NCI-H2029 treated with DMSO at 0.1 percent for 48 hours (cell line): ENCODE measurements around the gene OXGR1.
"Not testable (repeated sequence)": the region's sequence is repeated elsewhere in the genome, so short reads cannot be mapped to it uniquely, and the experiment has no call there.

Experiments
- DNase-seq: peaks from one replicate; lab custom pipeline; 2025; lab: John Stamatoyannopoulos, UW

OXGR1 gene

DNA sequence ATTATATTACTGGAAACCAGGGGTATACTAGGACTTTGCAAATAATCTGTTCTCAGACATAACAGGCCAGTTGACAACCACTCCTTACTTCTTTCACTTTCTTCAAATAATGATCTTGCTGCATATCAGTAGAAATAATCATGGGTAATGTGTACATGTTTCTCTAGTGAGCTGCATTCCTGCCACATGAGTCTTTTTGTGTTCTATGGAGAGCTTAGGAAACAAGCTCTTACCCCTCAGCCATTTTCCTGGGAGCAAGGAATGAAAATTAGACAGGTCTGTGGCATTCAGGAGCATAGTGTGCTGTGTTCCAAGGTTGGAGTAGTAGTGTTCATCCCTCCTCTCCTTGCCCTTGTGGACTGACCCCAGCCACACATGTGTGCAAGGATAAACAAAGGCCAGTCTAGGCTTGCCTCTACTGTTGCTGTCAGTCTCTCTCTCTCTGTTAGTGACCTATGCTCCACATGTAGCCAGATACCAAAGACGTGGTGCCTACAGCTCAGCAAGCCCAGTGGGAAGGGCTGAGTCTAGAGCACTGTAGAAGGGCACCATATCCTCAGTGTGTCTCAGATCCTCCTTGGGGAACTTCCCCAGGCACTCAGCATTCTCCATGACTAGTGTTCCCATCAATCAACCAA, 11.5 kb upstream of the OXGR1 start:
- no peak for DNase-seq

DNA sequence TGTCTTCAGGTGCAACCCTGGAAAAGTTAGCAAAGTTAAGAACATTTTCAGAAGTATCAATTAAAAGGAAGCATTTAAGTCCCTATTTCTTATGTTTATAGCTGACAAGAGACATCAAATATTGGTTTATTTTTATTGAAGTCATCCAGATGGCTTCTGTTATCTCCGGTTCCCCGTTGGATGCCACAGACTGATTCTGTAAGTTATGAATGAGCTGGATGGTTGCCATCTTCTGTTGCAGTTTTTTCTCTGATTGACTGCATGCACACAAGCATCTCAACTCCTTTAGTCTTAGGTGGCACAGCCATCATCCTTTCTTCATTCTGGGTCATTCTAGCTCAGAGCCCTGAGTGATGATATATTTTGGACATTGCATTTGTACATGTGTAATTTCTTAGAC, 10.6 kb upstream of the OXGR1 start:
- no peak for DNase-seq

DNA sequence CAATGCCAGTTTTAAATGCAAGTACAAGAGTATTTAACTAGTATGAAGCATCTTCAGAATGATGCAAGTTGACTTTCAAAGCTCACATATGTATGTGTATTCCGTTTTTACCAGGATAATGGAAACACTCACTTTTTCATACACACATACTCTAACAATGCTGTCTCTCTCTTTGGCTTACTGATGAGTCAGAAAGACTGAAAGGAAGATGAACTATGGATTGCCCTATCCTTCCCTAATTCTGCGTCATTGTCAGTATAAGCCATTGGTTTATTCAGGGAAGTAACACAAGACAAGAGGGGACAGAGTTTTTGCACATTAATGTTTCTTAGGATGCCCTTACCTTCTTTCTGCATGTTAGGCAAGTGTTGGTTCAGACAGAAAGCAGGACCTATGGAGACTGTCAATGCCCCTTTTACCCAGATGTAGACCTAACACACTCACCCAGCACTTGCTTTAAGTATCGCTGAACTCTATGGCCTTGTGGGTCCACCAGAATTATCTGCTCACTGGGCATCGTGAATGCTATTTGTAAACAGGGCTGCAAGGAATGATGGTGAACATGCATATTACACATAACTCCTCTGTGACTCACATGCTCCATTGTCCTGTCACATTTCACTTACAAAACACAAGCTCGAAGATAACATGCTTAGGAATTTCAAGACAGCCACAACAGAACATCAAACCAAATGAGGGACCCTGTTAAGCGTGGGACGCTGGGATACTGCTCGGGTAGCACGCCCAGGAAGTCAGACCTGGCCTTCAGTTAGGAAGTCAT, 10.0 kb upstream of the OXGR1 start:
- DNase-seq = no peak

DNA sequence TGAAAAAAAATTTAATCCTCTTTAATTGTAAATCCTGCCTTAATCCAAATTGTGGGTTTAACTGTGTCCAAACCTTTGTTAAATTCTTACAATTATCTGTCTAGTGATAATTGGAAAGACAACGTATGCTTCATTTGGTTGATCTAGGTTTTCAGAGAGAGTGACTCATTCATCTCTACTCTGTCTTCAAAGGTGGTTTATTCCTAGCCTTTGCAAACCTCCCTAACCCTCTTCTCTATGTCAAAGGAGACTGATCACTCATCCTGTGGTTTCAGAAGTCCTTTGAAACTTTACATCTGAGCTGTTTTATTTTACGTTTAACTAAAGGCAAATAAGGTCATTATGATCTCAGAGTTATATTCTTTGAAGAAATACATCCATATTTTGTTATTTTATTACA, 8.8 kb upstream of the OXGR1 start:
- no peak for DNase-seq

DNA sequence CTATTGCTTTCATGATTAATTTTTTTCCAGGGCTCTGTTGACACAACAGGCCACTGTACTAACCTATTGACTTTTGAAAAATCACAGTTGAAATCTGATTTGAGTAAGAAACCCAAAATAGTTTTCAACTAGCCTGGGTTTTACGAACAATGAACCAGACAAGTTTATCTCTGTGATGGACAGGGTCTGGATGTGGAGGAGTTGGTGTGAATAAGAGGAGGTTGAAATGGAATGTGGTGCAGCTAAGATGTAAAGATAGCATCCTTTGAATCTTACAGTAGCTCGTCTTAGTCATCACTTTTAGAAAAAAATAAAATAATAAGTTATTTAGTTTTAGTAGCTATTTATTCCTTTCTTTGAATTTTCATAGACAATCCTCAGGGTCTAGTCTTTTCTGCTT, 8.3 kb upstream of the OXGR1 start:
- DNase-seq = no peak

DNA sequence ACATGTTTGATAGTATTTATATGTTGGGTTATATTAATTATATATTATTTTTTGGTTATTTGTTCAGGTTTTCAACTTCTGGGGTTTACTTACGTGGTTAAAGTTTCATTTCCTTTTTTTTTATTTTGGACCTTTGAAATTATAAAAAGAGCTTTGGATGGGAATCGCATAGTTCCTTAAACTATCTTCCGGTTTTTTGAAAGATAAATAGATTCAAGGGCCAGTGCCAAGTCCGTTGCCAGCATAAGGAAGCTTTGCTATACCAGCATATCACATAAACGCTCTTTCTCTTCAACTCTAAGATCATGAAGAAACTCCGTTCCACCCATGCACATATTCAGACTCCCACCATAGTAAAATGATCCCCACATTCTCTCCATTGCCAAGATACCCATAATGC, 7.4 kb upstream of the OXGR1 start:
- no peak for DNase-seq

DNA sequence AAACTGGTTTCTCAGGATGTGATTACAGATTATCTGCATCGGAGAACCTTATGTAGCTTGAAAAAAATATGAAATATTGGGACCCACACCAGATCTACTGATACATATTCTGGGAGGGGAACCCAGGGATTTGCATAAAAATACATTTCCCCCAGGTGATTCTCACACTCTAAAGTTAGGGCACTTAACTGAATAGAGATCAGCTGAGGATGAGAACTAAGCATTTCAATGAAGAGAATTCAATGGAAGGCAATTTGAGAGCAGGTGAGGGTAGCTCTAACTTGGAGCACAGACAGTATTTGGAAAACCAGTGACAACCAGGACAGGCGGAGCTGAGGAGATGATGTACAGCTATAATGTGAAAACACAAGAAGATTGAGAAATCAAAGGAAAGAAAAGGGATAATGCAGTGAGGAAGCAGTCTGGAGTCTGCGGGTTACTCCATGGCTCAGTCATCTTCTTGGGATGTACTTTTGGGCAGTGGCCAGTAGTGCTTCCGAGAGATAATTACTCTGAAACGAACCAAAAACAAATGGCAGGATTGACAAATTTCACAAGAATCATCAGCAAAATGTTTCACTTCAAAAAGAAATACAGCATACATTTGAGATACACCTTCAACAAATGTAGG, 6.1 kb upstream of the OXGR1 start:
- DNase-seq = no peak

DNA sequence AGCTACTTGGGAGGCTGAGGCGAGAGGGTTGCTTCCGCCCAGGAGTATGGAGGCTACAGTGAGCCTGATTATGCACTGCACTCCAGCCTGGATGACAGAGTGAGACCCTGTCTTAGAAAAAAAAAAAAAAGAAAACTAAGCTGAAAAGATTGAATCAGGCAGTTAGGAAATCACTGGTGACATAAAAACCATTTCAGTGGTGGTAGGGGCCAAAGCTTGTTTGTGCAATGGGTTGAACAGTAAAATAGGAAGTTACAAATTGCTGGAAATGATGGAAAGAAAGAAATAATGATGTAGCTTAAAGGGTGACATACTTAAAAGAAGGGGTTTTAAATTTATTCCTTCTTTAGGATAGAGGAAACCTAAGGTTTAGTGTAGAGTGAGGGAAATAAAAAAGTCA, 4.8 kb upstream of the OXGR1 start:
- no peak for DNase-seq

DNA sequence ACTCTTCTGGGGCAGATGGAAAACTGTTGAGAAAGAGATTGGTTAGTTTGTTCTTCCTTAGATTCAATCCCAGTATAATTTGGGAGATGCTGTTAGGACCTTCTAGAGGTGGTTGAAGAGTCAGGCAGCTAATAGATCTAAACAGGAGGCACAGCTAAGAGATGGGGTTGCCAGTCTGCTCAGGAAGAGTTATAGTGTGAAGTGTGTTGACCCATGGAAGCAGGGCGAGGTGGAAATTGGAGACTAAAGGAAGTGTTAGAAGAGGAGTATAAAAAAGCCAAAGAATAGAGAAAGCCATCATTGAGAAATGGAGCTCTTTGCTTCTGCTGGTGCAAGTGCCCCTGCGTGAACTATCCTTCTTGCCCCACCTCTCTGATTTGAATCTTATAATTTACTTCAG, 3.8 kb upstream of the OXGR1 start:
- DNase-seq = no peak

DNA sequence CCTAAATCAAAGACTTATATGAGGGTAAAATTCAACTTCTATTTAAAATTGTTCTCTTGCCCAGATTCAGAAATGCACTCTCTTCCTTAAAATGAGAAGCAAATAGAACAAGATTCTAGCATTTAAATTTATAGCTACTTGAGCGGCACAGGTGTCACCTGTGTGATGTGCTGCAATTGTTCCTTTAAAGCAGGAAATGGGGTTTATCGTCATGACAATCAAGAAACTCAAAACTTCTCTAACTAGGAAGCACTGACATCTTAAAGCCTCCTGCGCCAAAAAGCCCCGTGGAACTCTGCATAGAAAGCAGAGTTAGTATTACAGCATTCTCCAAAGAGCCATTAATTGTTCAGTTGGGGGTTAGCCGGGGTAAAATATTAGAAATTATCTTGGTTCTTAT, 2.6 kb upstream of the OXGR1 start:
- no peak for DNase-seq

DNA sequence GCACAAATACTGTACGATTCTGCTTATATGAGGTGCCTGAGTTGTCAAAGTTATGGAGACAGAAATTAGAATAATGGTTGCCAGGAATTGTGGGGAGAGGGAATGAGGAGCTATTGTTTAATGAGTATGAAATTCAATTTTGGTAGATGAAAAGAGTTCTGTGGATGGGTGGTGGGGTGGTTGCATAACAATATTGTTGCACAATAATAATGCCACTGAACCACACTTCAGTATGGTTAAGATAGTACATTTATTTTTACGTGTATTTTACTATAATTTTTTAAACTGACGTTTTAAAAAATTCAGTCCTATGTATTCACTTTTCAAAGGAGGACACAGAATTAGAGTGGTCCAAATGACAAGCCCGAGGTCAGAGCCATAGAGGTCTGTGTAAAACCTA, 1.8 kb upstream of the OXGR1 start:
- DNase-seq = no peak

DNA sequence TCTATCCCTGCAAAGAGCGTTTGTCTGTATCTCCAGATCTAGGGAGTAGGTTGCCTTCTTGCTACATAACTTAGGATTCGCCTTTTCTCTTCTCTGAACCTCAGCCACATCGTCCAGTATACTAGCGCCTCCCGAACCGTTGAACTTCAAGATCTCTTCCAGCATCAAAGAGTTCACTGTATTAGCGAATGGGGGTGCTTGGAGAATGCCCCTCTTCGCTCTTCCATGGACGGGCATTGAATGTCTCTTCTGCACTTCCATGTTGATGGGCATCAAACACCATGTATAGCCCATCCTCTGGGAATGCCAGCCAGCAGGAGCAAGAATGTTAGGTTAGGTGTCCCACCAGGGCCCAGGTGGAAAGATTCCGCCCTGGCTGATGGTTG, 575 bp upstream of the OXGR1 start:
- no peak for DNase-seq

DNA sequence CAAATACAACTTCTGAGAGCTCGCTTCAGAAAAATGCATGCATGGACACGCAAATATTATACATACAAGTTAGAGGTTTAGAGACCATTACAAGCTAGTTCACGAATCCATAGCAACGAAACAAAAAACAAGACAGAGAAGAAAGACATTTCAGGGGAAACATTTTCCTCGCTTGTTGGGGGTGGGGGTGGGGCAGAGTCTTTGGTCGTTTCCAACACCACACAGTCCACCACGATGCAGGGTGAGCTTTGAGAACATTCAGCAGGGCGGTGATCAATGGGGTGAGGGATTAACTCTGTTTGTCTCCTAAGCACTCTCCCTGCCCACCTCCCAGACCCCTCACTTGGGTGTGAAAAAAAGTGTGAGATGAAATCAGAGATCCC, 651 bp downstream of the OXGR1 start:
- no peak for DNase-seq

DNA sequence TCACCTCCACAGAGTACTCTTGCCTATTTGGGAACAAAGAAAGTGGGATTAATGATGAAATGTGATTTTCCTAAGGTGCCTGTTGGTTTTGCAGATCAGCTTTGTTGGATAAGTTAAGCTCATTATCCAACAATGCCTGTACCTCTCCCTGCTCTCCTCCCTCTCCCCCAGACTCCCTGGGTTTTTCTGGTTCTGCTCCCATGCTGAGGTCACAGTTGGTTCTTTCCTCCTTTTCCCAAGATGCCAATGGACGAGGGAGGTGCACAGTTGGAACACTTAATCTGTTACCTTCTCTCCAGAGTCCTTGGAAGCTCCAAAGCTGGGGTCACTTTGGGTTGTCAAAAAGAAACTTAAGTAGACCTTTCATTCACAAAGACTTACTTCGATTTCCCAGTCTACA, 1.6 kb downstream of the OXGR1 start:
- DNase-seq = no peak

DNA sequence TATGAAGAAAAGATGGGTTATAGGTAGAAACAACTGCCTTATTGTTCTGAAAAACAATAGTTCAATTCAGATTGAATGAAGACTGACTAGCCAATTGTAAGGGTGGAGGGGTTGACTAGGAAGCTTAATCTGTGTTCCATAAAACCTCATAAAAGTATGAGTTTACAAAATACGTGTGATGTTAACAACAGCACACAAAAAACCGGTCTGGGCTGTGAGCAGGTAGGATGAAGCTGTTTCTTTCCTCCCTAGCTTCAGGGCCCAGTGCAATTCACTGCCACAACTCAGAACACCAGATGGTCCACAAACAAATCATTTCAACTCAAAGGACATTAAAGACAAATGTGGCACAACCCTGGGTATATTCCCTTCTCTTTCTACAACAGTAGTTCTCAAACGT, 3.2 kb downstream of the OXGR1 start:
- DNase-seq = no peak

DNA sequence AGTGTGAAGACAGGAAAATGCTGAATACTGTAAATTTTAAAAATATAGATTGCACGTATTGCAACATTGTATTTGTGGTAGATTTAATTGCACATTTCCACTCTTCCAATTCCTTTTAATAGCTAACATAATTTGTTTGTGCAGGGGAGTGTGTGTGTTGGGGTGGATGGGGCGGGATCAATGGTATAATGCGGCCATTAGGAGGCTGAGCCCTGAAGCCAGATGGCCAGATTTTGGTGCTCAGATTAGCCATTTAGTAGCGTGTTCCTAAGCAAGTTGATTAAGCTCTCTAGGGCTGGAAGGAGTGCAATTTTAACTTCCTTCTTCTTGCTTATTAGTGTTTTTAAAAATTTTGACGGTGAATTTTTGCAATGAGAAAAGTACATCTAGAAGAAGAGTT, 5.8 kb downstream of the OXGR1 start:
- no peak for DNase-seq

DNA sequence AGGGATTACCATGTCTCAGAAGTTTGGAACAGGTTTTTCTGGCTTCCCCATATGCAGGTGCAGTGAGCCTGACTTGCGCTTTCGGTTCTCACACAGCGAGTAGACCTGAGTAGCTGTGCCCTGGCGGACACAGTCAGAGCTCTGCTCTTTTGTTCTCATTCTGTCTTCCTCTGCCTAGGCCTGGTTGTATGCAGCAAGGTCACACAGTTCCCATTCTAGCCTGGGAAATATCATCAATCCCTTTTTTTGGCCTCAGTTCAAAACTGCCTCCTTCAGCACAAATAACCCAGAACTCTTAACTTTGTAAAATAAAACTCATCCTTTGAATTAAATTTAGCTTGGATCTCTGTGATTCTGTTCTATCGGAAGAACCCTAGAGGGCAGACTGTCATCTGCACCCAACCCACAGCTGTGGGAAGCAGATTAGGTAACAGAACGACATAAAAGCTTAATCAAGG, 10.2 kb downstream of the OXGR1 start:
- peak; percentile 35 for DNase-seq

DNA sequence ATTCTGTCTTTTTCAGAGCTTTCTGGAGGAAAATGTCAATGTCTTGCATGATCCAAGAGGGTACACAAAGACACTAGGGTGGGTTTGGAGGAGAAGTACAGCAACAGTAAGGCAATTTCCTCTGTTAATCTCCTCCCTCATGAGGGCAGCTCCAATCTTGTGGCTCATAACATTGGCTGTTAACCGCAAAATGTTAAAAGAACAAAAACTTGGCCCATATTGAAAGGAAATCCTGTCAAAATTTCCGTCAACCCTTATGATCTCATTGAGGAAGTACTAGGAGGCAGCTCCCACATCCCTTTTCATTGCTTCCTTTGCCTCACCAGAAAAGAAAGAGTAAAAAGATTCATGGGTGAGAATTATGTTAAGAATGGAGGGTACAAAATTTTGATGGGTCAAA, 11.6 kb downstream of the OXGR1 start:
- DNase-seq = no peak

DNA sequence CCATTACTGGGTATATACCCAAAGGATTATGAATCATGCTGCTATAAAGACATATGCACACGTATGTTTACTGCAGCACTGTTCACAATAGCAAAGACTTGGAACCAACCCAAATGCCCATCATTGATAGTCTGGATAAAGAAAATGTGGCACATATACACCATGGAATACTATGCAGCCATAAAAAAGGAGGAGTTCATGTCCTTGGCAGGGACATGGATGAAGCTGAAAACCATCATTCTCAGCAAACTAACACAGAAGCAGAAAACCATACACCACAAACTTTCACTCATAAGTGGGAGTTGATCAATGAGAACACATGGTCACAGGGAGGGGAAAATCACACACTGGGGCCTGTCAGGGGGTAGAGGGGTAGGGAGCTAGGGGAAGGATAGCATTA, 14.4 kb downstream of the OXGR1 start:
- not testable (repeated sequence) for DNase-seq

DNA sequence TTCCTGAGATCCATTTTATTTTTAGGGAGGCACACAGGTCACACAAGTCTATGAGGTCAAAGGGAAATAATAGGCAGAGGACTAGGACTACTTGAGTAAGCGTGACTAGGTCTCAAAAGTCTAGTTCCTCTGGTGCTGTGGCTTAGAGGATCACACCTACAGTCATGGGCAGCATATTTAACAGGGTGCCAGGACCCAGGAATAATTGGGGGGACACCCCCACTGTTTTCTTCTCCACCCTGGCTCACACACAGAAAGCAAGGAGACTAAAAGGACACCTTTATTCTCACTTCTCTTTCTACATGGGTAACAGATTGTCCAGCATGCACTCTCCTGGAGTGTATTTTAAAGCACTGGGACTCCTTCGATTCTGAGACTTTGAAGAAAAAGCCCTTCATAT, 26.2 kb downstream of the OXGR1 start:
- no peak for DNase-seq

DNA sequence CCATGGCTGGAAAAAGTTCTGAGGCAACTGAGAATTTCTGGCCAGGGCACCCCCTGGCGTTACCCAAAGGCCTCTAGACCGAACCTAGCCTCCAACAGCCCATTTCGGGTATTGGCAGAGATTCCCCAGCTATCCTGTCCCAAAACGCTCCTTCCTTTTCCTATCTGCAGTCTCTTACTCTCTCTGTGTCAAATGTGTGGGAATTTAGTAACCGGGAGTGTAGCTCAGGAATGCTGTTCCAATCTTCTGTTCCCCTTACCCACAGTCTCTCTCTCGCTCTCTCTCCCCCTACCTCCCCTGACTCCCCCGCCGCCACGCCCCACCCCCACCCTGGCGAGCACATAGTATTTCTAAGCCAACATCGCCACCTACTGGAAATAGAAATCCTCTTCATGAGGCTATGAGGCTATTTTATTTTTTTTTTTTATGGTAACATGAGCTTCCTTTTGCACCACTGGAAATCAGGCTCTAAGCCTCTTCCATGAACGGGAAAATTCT, 27.0 kb downstream of the OXGR1 start:
- DNase-seq = no peak

DNA sequence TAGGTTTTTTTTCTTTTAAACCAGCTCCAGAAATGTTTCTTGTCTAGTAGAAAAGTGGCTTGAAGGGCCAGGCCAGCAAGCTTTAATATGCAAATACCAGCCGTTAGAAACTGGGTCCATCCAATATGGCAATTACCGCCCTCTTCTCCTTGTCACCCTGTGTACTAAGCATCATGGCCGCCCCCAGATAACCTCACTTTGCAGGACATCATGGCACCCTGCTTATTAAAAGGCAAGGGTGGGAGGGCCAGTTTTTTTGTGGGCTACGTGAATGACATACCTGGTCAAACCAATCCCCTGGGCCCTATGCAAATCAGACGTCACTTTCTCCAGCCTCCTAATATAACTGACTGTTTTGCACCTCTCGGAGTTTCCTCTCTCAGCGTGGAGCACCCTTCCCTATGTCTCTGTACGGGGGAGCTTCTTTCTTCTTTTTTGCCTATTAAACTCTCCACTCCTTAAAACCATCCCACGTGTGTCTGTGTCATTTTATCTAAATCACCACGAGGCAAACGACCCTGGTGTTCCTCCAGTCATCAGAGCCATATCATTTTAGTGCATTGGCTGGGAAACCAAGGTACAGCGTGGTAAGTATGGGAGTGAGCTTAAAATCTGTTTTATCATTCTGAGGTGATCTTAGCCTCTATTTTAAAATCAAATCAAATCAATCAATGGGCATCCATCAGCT, 27.7 kb downstream of the OXGR1 start:
- DNase-seq = no peak
